GM12892 (cell line): ENCODE data around the gene PCDHB10.
"Not testable (repeated sequence)": the region's sequence is repeated elsewhere in the genome, so short reads cannot be mapped to it uniquely, and the experiment has no call there.

Source experiments
- DNase-seq: peaks from one replicate; pipeline ENCODE4 v3.0.0; 2011; ENCODE audit not compliant: insufficient read length
- FAIRE-seq: peaks from 2 replicates; lab custom pipeline; 2011; peaks lifted over from hg19 to GRCh38; lab: Jason Lieb, UNC
- POLR2A ChIP-seq: IDR thresholded peaks from 2 replicates; pipeline ENCODE4 v1.6.1; 2011; ENCODE audit warnings: low read depth, low read length, control low read depth
- POLR2AphosphoS5 ChIP-seq: IDR thresholded peaks from 2 replicates; pipeline ENCODE4 v1.6.1; 2011; ENCODE audit warnings: low read depth, low read length, control low read depth
- TAF1 ChIP-seq: IDR thresholded peaks from 2 replicates; pipeline ENCODE4 v1.6.1; 2011; ENCODE audit warnings: low read depth, mild to moderate bottlenecking, control low read depth, low read length, borderline replicate concordance

The PCDHB10 gene

GRCh38 chr5:141199359-141200235, 7.4 kb downstream of the PCDHB10 start, which contains the start of gene PCDHB11:
TSS of gene PCDHB11 (plus strand) at chr5:141199627. CDS start at chr5:141199775, 148 bp downstream.
- no peak for DNase-seq
- FAIRE-seq = no peak
- no peak for TF ChIP-seq POLR2A
- TF ChIP-seq TAF1 = no peak
- no peak for TF ChIP-seq POLR2AphosphoS5

GRCh38 chr5:141201126-141201525, 9.0 kb downstream of the PCDHB10 start:
- not testable (repeated sequence) for FAIRE-seq, DNase-seq

- DNase-seq, FAIRE-seq: not testable (repeated sequence)
Observed at GRCh38 chr5:141201646-141202045, 9.5 kb downstream of the PCDHB10 start.

GRCh38 chr5:141208478-141208877, 16.3 kb downstream of the PCDHB10 start, which contains the start of gene PCDHB12:
TSS of gene PCDHB12 (plus strand) at chr5:141208719. CDS start at chr5:141208908, 189 bp downstream.
- FAIRE-seq (no peak), DNase-seq (no peak)
- TF ChIP-seq POLR2AphosphoS5 = no peak
- TF ChIP-seq TAF1 = no peak
- TF ChIP-seq POLR2A = no peak

- not testable (repeated sequence) for DNase-seq, FAIRE-seq
Observed at GRCh38 chr5:141210281-141210680, 18.1 kb downstream of the PCDHB10 start.

GRCh38 chr5:141210849-141211248, 18.7 kb downstream of the PCDHB10 start:
- FAIRE-seq, DNase-seq: not testable (repeated sequence)

- not testable (repeated sequence) for DNase-seq, FAIRE-seq
Observed at GRCh38 chr5:141213656-141214339, 21.6 kb downstream of the PCDHB10 start, which contains the start of gene PCDHB13. TSS of gene PCDHB13 (plus strand) at chr5:141213919. CDS start at chr5:141214124, 205 bp downstream.

GRCh38 chr5:141214583-141214982, 22.4 kb downstream of the PCDHB10 start:
- not testable (repeated sequence) for DNase-seq, FAIRE-seq

- not testable (repeated sequence) for FAIRE-seq, DNase-seq
Observed at GRCh38 chr5:141215504-141215903, 23.4 kb downstream of the PCDHB10 start.

- FAIRE-seq, DNase-seq: not testable (repeated sequence)
Observed at GRCh38 chr5:141216035-141216434, 23.9 kb downstream of the PCDHB10 start.

GRCh38 chr5:141223112-141223783, 31.1 kb downstream of the PCDHB10 start, which contains the start of gene PCDHB14:
TSS of gene PCDHB14 (plus strand) at chr5:141223343. CDS start at chr5:141223506, 163 bp downstream.
- DNase-seq = no peak
- FAIRE-seq = no peak
- TF ChIP-seq POLR2AphosphoS5 (no peak), TAF1 (no peak), POLR2A (no peak)

GRCh38 chr5:141224844-141225243, 32.7 kb downstream of the PCDHB10 start:
- not testable (repeated sequence) for DNase-seq, FAIRE-seq

GRCh38 chr5:141225421-141225820, 33.3 kb downstream of the PCDHB10 start:
- DNase-seq, FAIRE-seq: not testable (repeated sequence)
